GM12875 (cell line): Measurements from ENCODE around the gene MME.

Experiments used
- H3K4me3 ChIP-seq: one replicate; pipeline ENCODE4 v1.5.1; 2011; ENCODE audit warnings: low read depth, low read length, control low read depth
- CTCF ChIP-seq: IDR thresholded peaks from 2 replicates; pipeline ENCODE4 v1.5.1; 2011; ENCODE audit warnings: low read depth, mild to moderate bottlenecking, control low read depth, inconsistent platforms, low read length, moderate library complexity, borderline replicate concordance; ENCODE audit not compliant: insufficient read depth

Gene MME

GRCh38 chr3:155135003-155135402 is 54.9 kb downstream of the MME start:
- TF ChIP-seq CTCF = no peak
- H3K4me3 ChIP-seq = no peak overlapping the region

- no peak overlapping the region for H3K4me3 ChIP-seq
- no peak for TF ChIP-seq CTCF
Observed at GRCh38 chr3:155138677-155139076, 58.6 kb downstream of the MME start.

DNA sequence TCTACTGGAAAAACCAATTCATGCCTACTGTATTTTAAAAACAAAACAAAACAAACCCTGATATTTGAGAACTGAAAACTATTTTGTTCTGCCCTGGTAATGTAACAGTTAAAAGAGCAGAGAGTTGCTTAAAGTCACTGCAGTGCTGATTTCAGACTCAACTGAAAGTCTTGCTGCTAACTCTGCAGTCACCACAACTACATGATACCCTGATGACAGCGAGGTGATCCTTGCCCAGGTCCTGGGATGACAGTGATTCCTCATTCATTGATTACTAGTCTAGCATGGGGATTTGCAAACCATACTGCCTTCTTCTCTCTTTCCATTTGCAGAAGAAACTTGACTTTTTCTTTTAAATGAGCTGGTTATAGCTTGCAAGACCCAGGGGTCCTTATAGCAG is 67.5 kb downstream of the MME start:
- no peak for TF ChIP-seq CTCF
- H3K4me3 ChIP-seq = no peak overlapping the region

DNA sequence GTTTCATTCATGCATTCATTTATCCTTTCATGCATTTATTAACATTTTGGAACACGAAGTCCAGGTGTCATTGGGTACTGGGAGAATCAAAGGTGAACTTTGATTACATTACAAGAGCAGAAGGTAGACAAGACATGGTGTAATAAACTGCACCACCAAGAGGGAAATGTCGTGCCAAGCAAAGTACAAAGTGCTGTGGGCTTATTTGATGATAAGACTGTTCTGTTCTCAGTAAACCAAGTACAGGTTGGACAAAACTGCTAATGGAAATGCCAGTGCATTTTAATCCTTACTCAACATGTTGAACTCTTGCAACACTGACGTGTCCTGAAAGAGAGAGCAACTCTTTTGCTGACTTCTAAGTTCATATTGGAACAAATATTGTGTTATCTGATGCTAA is 69.4 kb downstream of the MME start:
- no peak overlapping the region for H3K4me3 ChIP-seq
- no peak for TF ChIP-seq CTCF

DNA sequence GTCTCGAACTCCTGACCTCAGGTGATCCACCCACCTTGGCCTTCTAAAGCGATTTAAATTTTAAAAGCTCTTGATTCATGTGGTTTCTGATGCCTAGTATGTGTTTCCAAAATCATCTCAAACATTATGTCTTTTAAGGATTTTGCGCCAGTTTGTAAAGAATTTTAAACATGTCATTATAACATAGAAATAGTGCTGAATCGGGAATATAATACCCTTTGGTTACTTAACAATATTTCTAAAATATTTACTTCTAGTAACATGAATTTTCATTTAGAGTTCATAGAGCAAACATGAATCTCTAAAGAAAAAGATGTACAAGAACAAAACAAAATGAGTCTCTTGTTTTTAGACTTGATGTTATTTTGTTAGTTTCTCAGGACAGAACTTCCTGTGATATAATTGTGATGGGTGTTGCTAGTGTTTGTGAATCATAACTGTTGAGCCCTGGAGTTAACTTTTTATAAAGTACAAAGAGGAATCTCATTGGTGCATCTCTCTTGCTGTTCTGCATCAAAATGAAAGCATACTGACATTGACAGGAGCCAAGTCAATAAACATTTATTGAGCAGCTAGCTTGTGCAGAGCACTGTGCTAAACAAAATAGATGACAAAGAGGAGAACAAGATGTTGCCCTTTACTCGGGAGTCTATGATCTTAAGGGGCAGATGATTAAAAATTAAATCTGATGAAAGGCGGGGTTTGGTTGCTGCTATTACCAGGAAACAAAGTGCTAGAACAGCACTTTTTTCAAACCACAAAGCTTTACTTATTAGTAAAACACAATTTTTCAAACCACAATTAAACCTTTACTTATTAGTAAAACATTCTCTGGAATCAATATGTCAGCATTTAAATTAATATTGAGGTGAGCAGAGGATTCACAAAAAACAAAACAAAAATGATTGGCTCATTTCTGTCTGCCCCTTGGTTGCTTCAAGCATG is 73.4 kb downstream of the MME start:
- no peak overlapping the region for H3K4me3 ChIP-seq
- TF ChIP-seq CTCF = no peak

DNA sequence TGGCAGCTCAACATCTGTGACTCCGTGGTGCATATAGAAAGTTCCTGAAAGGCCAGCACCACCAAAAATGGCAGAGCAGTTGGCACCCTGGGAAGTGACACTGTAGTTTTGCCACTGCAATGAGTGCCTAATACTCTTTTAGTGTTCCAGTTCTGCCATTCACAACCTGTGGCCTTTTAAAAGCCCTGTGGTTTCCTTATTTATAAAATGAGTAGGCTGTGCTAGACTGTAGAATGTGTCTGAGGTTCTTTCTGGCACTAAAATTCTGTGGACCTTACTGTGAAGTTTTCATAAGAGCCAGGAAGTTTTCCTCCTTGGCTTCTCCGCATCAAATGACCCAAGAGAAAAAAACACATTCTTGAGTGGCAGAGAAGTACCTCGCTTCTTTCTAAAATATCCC is 74.1 kb downstream of the MME start:
- no peak for TF ChIP-seq CTCF
- H3K4me3 ChIP-seq = no peak overlapping the region

- TF ChIP-seq CTCF = no peak
- H3K4me3 ChIP-seq = no peak overlapping the region
Observed at GRCh38 chr3:155158346-155159037, 78.4 kb downstream of the MME start.
